Right kidney (tissue), 1 donor: ENCODE data around the gene PRF1.
"Not testable (repeated sequence)": the region's sequence is repeated elsewhere in the genome, so short reads cannot be mapped to it uniquely, and the experiment has no call there.

Experiments used
- DNase-seq: peaks from one replicate; pipeline ENCODE4 v3.0.0-alpha.2; 2016

The PRF1 gene

GRCh38 chr10:70617798-70618568 lies 15.4 kb upstream of the PRF1 start:
- DNase-seq: no peak

- DNase-seq: no peak
Measured at GRCh38 chr10:70616761-70617160, 14.2 kb upstream of the PRF1 start.

- no peak for DNase-seq
Measured at GRCh38 chr10:70615784-70616522, 13.4 kb upstream of the PRF1 start.

GRCh38 chr10:70615211-70615610 lies 12.7 kb upstream of the PRF1 start:
- no peak for DNase-seq

- DNase-seq: not testable (repeated sequence)
Measured at GRCh38 chr10:70614364-70614763, 11.8 kb upstream of the PRF1 start.

- DNase-seq: no peak
Measured at GRCh38 chr10:70613941-70614340, 11.4 kb upstream of the PRF1 start.

GRCh38 chr10:70607936-70608335 lies 5.4 kb upstream of the PRF1 start:
- no peak for DNase-seq

GRCh38 chr10:70605161-70605560 lies 2.6 kb upstream of the PRF1 start:
- DNase-seq: no peak

- DNase-seq: no peak
Measured at GRCh38 chr10:70604106-70604505, 1.6 kb upstream of the PRF1 start.

- DNase-seq: no peak
Measured at GRCh38 chr10:70603449-70603801, 884 bp upstream of the PRF1 start.

- DNase-seq: no peak
Measured at GRCh38 chr10:70601746-70602145, 795 bp downstream of the PRF1 start.

- DNase-seq: no peak
Measured at GRCh38 chr10:70600512-70601395, 1.8 kb downstream of the PRF1 start.

GRCh38 chr10:70599791-70600190 lies 2.8 kb downstream of the PRF1 start:
- DNase-seq: no peak

GRCh38 chr10:70599319-70599718 lies 3.2 kb downstream of the PRF1 start:
- DNase-seq: no peak

- DNase-seq: no peak
Measured at GRCh38 chr10:70598857-70599295, 3.7 kb downstream of the PRF1 start.

GRCh38 chr10:70597856-70598815 lies 4.4 kb downstream of the PRF1 start:
- DNase-seq: no peak

GRCh38 chr10:70596860-70597809 lies 5.4 kb downstream of the PRF1 start:
- no peak for DNase-seq

GRCh38 chr10:70596110-70596798 lies 6.3 kb downstream of the PRF1 start:
- DNase-seq: no peak

GRCh38 chr10:70595566-70596016 lies 7.0 kb downstream of the PRF1 start:
- DNase-seq: no peak

GRCh38 chr10:70594161-70594560 lies 8.4 kb downstream of the PRF1 start:
- no peak for DNase-seq
